ENCODE results near the gene PSEN1.
"Not testable (repeated sequence)": the region's sequence is repeated elsewhere in the genome, so short reads cannot be mapped to it uniquely, and the experiment has no call there.

Gene PSEN1

GRCh38 chr14:73176685-73177084 is 40.4 kb downstream of the PSEN1 start:
- H3K4me1 ChIP-seq (ENCODE audit: control insufficient read depth, low read length): no peaks in the 10 kb centered on the region
- H3K27ac ChIP-seq (ENCODE audit: low read depth, low read length): no peak overlapping the region
- no peaks in the 10 kb centered on the region for H3K27me3 ChIP-seq (ENCODE audit: control insufficient read depth, low read length)
- no peak for TF ChIP-seq EZH2phosphoT487 (IDR thresholded peaks at IDR 0.05; ENCODE audit: borderline replicate concordance, low read length)
- no peak for TF ChIP-seq CTCF (IDR thresholded peaks at IDR 0.05; ENCODE audit: low read depth, low read length, poor library complexity, severe bottlenecking)
- peaks cover 35% of the 10 kb centered on the region for H3K36me3 ChIP-seq (ENCODE audit: control insufficient read depth, low read length)
- no peak overlapping the region for H3K4me2 ChIP-seq (ENCODE audit: low read length)
- no peaks in the 10 kb centered on the region for H3K79me2 ChIP-seq (ENCODE audit: control insufficient read depth, low read length)
- peaks cover 5% of the 10 kb centered on the region; the same call in 1 of the 2 replicates for H3F3A ChIP-seq (ENCODE audit: control insufficient read depth, insufficient read depth)
- no peaks in the 10 kb centered on the region for H3K9me2 ChIP-seq (replicated peaks; ENCODE audit: control insufficient read depth, low read length)
- no peak overlapping the region for H3K4me3 ChIP-seq (ENCODE audit: low read length)
- no peaks in the 10 kb centered on the region for H4K20me1 ChIP-seq (ENCODE audit: control insufficient read depth, insufficient read depth, low read depth, low read length)
- H3K9me3 ChIP-seq (ENCODE audit: control insufficient read depth, insufficient read depth, low read length): no peaks in the 10 kb centered on the region

- TF ChIP-seq CTCF (IDR thresholded peaks at IDR 0.05; ENCODE audit: low read depth, low read length, poor library complexity, severe bottlenecking) (no peak), EZH2phosphoT487 (IDR thresholded peaks at IDR 0.05; ENCODE audit: borderline replicate concordance, low read length) (no peak)
- Histone ChIP-seq H4K20me1 (ENCODE audit: control insufficient read depth, insufficient read depth, low read depth, low read length) (no peaks in the 10 kb centered on the region), H3K9me2 (replicated peaks; ENCODE audit: control insufficient read depth, low read length) (no peaks in the 10 kb centered on the region), H3K27ac (ENCODE audit: low read depth, low read length) (no peak overlapping the region), H3K36me3 (ENCODE audit: control insufficient read depth, low read length) (peaks cover 10% of the 10 kb centered on the region; the same call in 1 of the 2 replicates), H3K79me2 (ENCODE audit: control insufficient read depth, low read length) (no peaks in the 10 kb centered on the region), H3K4me1 (ENCODE audit: control insufficient read depth, low read length) (no peaks in the 10 kb centered on the region), H3F3A (ENCODE audit: control insufficient read depth, insufficient read depth) (no peaks in the 10 kb centered on the region), H3K4me2 (ENCODE audit: low read length) (no peak overlapping the region), H3K9me3 (ENCODE audit: control insufficient read depth, insufficient read depth, low read length) (no peaks in the 10 kb centered on the region), H3K27me3 (ENCODE audit: control insufficient read depth, low read length) (no peaks in the 10 kb centered on the region), H3K4me3 (ENCODE audit: low read length) (no peak overlapping the region)
Measured at GRCh38 chr14:73180385-73180805, 44.1 kb downstream of the PSEN1 start.

- not testable (repeated sequence) for H3K27me3 ChIP-seq (ENCODE audit: control insufficient read depth, low read length); H3K36me3 ChIP-seq (ENCODE audit: control insufficient read depth, low read length); H3K4me1 ChIP-seq (ENCODE audit: control insufficient read depth, low read length); H3K4me3 ChIP-seq (ENCODE audit: low read length); H3F3A ChIP-seq (ENCODE audit: control insufficient read depth, insufficient read depth); H3K4me2 ChIP-seq (ENCODE audit: low read length); H3K9me2 ChIP-seq (replicated peaks; ENCODE audit: control insufficient read depth, low read length); H4K20me1 ChIP-seq (ENCODE audit: control insufficient read depth, insufficient read depth, low read depth, low read length); H3K27ac ChIP-seq (ENCODE audit: low read depth, low read length); H3K79me2 ChIP-seq (ENCODE audit: control insufficient read depth, low read length); H3K9me3 ChIP-seq (ENCODE audit: control insufficient read depth, insufficient read depth, low read length)
Measured at GRCh38 chr14:73180969-73181368, 44.7 kb downstream of the PSEN1 start.

- Histone ChIP-seq H3F3A (ENCODE audit: control insufficient read depth, insufficient read depth) (peaks cover 2% of the 10 kb centered on the region), H3K27me3 (ENCODE audit: control insufficient read depth, low read length) (no peaks in the 10 kb centered on the region), H3K9me3 (ENCODE audit: control insufficient read depth, insufficient read depth, low read length) (no peaks in the 10 kb centered on the region), H3K4me2 (ENCODE audit: low read length) (no peak overlapping the region), H3K4me3 (ENCODE audit: low read length) (no peak overlapping the region), H3K27ac (ENCODE audit: low read depth, low read length) (no peak overlapping the region), H3K4me1 (ENCODE audit: control insufficient read depth, low read length) (no peaks in the 10 kb centered on the region), H3K36me3 (ENCODE audit: control insufficient read depth, low read length) (peaks cover 11% of the 10 kb centered on the region), H4K20me1 (ENCODE audit: control insufficient read depth, insufficient read depth, low read depth, low read length) (no peaks in the 10 kb centered on the region), H3K79me2 (ENCODE audit: control insufficient read depth, low read length) (no peaks in the 10 kb centered on the region), H3K9me2 (replicated peaks; ENCODE audit: control insufficient read depth, low read length) (no peaks in the 10 kb centered on the region)
- TF ChIP-seq CTCF (IDR thresholded peaks at IDR 0.05; ENCODE audit: low read depth, low read length, poor library complexity, severe bottlenecking): no peak
- TF ChIP-seq EZH2phosphoT487 (IDR thresholded peaks at IDR 0.05; ENCODE audit: borderline replicate concordance, low read length): no peak
Measured at GRCh38 chr14:73188501-73188911, 52.2 kb downstream of the PSEN1 start.
